Neural progenitor cell (in vitro differentiated cells): ENCODE measurements around the gene ZNF83. TPM values are rescaled to one million over a fixed set of nuclear protein-coding genes. Genes with fewer than 3 reads are reported as not detected.
A peak's percentile ranks its signal among the peaks of the same experiment; 100 is the strongest.
"Not testable (repeated sequence)": the region's sequence is repeated elsewhere in the genome, so short reads cannot be mapped to it uniquely, and the experiment has no call there.

Source experiments
- DNase-seq: peaks from one replicate; pipeline ENCODE4 v3.0.0-alpha.2; 2016; ENCODE audit warnings: low spot score
- H2AFZ ChIP-seq: fragments of 200-600 bp; sonication (generic); replicated peaks from 2 replicates; pipeline ENCODE4 v1.6.1; 2016; ENCODE audit warnings: antibody characterized with exemption
- H3F3A ChIP-seq: fragments of 200-600 bp; sonication (generic); 2 replicates; pipeline ENCODE4 v1.6.1; 2016; ENCODE audit warnings: antibody characterized with exemption, low read depth
- H3K27ac ChIP-seq: fragments of 200-600 bp; sonication (generic); 2 replicates; pipeline ENCODE4 v1.5.1; 2016; ENCODE audit warnings: mild to moderate bottlenecking
- H3K27me3 ChIP-seq: fragments of 200-600 bp; sonication (generic); 2 replicates; pipeline ENCODE4 v1.6.1; 2016; ENCODE audit warnings: mild to moderate bottlenecking, moderate library complexity
- H3K36me3 ChIP-seq: fragments of 200-600 bp; sonication (generic); 2 replicates; pipeline ENCODE4 v1.5.1; 2016
- H3K4me1 ChIP-seq: fragments of 200-600 bp; sonication (generic); 2 replicates; pipeline ENCODE4 v1.6.1; 2016; ENCODE audit warnings: mixed run types
- H3K4me2 ChIP-seq: fragments of 200-600 bp; sonication (generic); 2 replicates; pipeline ENCODE4 v1.6.1; 2016
- H3K4me3 ChIP-seq: fragments of 200-600 bp; sonication (generic); 2 replicates; pipeline ENCODE4 v1.5.1; 2016
- H3K79me2 ChIP-seq: fragments of 200-600 bp; sonication (generic); 2 replicates; pipeline ENCODE4 v1.6.1; 2016; ENCODE audit warnings: low read depth
- H3K9ac ChIP-seq: fragments of 200-600 bp; sonication (generic); 2 replicates; pipeline ENCODE4 v1.6.1; 2016
- H3K9me3 ChIP-seq: fragments of 200-600 bp; sonication (generic); 2 replicates; pipeline ENCODE4 v1.5.1; 2016; ENCODE audit warnings: low read depth
- H4K20me1 ChIP-seq: fragments of 200-600 bp; sonication (generic); 2 replicates; pipeline ENCODE4 v1.6.1; 2016; ENCODE audit warnings: low read depth
- H3K27ac Mint-ChIP-seq: 3 replicates; pipeline ENCODE4 v1.8.0; 2021; ENCODE audit warnings: mixed read lengths
- H3K27me3 Mint-ChIP-seq: 2 replicates; pipeline ENCODE4 v1.8.0; 2022; ENCODE audit warnings: low read depth, mild to moderate bottlenecking, inconsistent platforms, moderate library complexity, mixed read lengths; ENCODE audit not compliant: insufficient read depth
- H3K36me3 Mint-ChIP-seq: 3 replicates; pipeline ENCODE4 v1.8.0; 2021; ENCODE audit warnings: mixed read lengths
- H3K4me1 Mint-ChIP-seq: 3 replicates; pipeline ENCODE4 v1.8.0; 2021; ENCODE audit warnings: mixed read lengths
- H3K4me3 Mint-ChIP-seq: 3 replicates; pipeline ENCODE4 v1.8.0; 2021; ENCODE audit warnings: mild to moderate bottlenecking, moderate library complexity, mixed read lengths
- H3K9me3 Mint-ChIP-seq: 3 replicates; pipeline ENCODE4 v1.8.0; 2020; ENCODE audit warnings: mixed read lengths
- EZH2 ChIP-seq: fragments of 200-600 bp; sonication (generic); IDR thresholded peaks from 2 replicates; pipeline ENCODE4 v1.6.1; 2017; ENCODE audit warnings: antibody characterized with exemption, mild to moderate bottlenecking, moderate library complexity
- EZH2phosphoT487 ChIP-seq: fragments of 200-600 bp; sonication (generic); IDR thresholded peaks from 2 replicates; pipeline ENCODE4 v1.6.1; 2017; ENCODE audit warnings: antibody characterized with exemption
- total RNA-seq: library from RNA; depleted of rRNA; stranded (reverse); fragments of >200 nt; gene quantifications from 2 replicates; pipeline ENCODE4 v1.2.3, GENCODE V29; 2015; ENCODE audit warnings: low replicate concordance
- TF ChIP-seq, protein P1 (sequence below): fragments of 200-600 bp; sonication (generic); IDR thresholded peaks from 2 replicates; pipeline ENCODE4 v1.5.1; 2017; ENCODE audit warnings: antibody characterized with exemption, mild to moderate bottlenecking

ZNF83 gene
- total RNA-seq, 1 donor from 2014 or later, result 76.2 TPM

GRCh38 chr19:52635786-52636570 is 2.2 kb downstream of the ZNF83 start:
- Histone ChIP-seq H3K4me3 (no peak overlapping the region), H3K9me3 (no peaks in the 10 kb centered on the region), H3K4me2 (no peak overlapping the region), H3K4me1 (peaks cover 9% of the 10 kb centered on the region), H3K9ac (no peak overlapping the region), H3K27me3 (no peaks in the 10 kb centered on the region), H3K27ac (no peak overlapping the region), H2AFZ (no peak overlapping the region), H3F3A (peaks cover 24% of the 10 kb centered on the region), H4K20me1 (peaks cover 2% of the 10 kb centered on the region), H3K79me2 (no peaks in the 10 kb centered on the region), H3K36me3 (no peaks in the 10 kb centered on the region)
- peak overlapping the region; percentile 97 for H3K4me3 Mint-ChIP-seq
- peaks cover 8% of the 10 kb centered on the region for H3K4me1 Mint-ChIP-seq
- peaks cover 11% of the 10 kb centered on the region for H3K9me3 Mint-ChIP-seq
- peaks cover 3% of the 10 kb centered on the region for H3K27me3 Mint-ChIP-seq
- H3K27ac Mint-ChIP-seq, result no peak overlapping the region
- H3K36me3 Mint-ChIP-seq, result peaks cover 24% of the 10 kb centered on the region
- no peak for DNase-seq
- no peak for TF ChIP-seq EZH2
- TF ChIP-seq, protein P1, sequence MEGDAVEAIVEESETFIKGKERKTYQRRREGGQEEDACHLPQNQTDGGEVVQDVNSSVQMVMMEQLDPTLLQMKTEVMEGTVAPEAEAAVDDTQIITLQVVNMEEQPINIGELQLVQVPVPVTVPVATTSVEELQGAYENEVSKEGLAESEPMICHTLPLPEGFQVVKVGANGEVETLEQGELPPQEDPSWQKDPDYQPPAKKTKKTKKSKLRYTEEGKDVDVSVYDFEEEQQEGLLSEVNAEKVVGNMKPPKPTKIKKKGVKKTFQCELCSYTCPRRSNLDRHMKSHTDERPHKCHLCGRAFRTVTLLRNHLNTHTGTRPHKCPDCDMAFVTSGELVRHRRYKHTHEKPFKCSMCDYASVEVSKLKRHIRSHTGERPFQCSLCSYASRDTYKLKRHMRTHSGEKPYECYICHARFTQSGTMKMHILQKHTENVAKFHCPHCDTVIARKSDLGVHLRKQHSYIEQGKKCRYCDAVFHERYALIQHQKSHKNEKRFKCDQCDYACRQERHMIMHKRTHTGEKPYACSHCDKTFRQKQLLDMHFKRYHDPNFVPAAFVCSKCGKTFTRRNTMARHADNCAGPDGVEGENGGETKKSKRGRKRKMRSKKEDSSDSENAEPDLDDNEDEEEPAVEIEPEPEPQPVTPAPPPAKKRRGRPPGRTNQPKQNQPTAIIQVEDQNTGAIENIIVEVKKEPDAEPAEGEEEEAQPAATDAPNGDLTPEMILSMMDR, result no peak
- TF ChIP-seq EZH2phosphoT487, result no peak

GRCh38 chr19:52627441-52627840 is 10.7 kb downstream of the ZNF83 start:
- Mint-ChIP-seq H3K36me3 (peaks cover 43% of the 10 kb centered on the region), H3K9me3 (peaks cover 28% of the 10 kb centered on the region)
- not testable (repeated sequence) for H3K9ac ChIP-seq, H3K4me1 Mint-ChIP-seq, H2AFZ ChIP-seq, H3K36me3 ChIP-seq, H3K4me3 ChIP-seq, H4K20me1 ChIP-seq, H3K79me2 ChIP-seq, H3K27me3 Mint-ChIP-seq, H3K4me1 ChIP-seq, DNase-seq, H3K4me3 Mint-ChIP-seq, H3F3A ChIP-seq, H3K4me2 ChIP-seq, H3K9me3 ChIP-seq, H3K27ac ChIP-seq, H3K27ac Mint-ChIP-seq, H3K27me3 ChIP-seq

- TF ChIP-seq, protein P1, result no peak
- TF ChIP-seq EZH2phosphoT487 (no peak), EZH2 (no peak)
- H3K79me2 ChIP-seq, result no peaks in the 10 kb centered on the region
- no peak overlapping the region for H3K27ac Mint-ChIP-seq
- no peak overlapping the region for H3K27ac ChIP-seq
- H3K27me3 ChIP-seq, result no peaks in the 10 kb centered on the region
- H3K36me3 ChIP-seq, result peaks cover 4% of the 10 kb centered on the region
- peaks cover 28% of the 10 kb centered on the region for H3K9me3 Mint-ChIP-seq
- no peak overlapping the region for H3K4me2 ChIP-seq
- H2AFZ ChIP-seq, result no peak overlapping the region
- H3K4me1 Mint-ChIP-seq, result no peaks in the 10 kb centered on the region
- no peaks in the 10 kb centered on the region for H3F3A ChIP-seq
- H3K4me3 ChIP-seq, result no peak overlapping the region
- H3K4me3 Mint-ChIP-seq, result no peak overlapping the region
- H3K4me1 ChIP-seq, result no peaks in the 10 kb centered on the region
- H3K9ac ChIP-seq, result no peak overlapping the region
- H4K20me1 ChIP-seq, result no peaks in the 10 kb centered on the region
- no peak for DNase-seq
- peaks cover 3% of the 10 kb centered on the region for H3K27me3 Mint-ChIP-seq
- H3K36me3 Mint-ChIP-seq, result peaks cover 43% of the 10 kb centered on the region
- no peaks in the 10 kb centered on the region for H3K9me3 ChIP-seq
Observed at GRCh38 chr19:52626915-52627314, 11.2 kb downstream of the ZNF83 start.

GRCh38 chr19:52622261-52622660 is 15.9 kb downstream of the ZNF83 start:
- Histone ChIP-seq H3K36me3 (no peaks in the 10 kb centered on the region), H3K4me2 (no peak overlapping the region), H3K27ac (no peak overlapping the region), H3K4me3 (no peak overlapping the region), H3K4me1 (no peaks in the 10 kb centered on the region), H3F3A (no peaks in the 10 kb centered on the region), H3K27me3 (no peaks in the 10 kb centered on the region), H2AFZ (no peak overlapping the region), H3K9ac (no peak overlapping the region), H4K20me1 (no peaks in the 10 kb centered on the region), H3K9me3 (no peaks in the 10 kb centered on the region), H3K79me2 (no peaks in the 10 kb centered on the region)
- no peak overlapping the region for H3K4me3 Mint-ChIP-seq
- H3K36me3 Mint-ChIP-seq, result peaks cover 47% of the 10 kb centered on the region
- peaks cover 28% of the 10 kb centered on the region for H3K9me3 Mint-ChIP-seq
- peaks cover 2% of the 10 kb centered on the region for H3K27me3 Mint-ChIP-seq
- no peak for TF ChIP-seq EZH2
- TF ChIP-seq, protein P1, result peak; percentile 43
- H3K27ac Mint-ChIP-seq, result no peak overlapping the region
- DNase-seq, result peak; percentile 13
- no peaks in the 10 kb centered on the region for H3K4me1 Mint-ChIP-seq
